ENCODE measurements around the gene SMTN.

SMTN gene

DNA sequence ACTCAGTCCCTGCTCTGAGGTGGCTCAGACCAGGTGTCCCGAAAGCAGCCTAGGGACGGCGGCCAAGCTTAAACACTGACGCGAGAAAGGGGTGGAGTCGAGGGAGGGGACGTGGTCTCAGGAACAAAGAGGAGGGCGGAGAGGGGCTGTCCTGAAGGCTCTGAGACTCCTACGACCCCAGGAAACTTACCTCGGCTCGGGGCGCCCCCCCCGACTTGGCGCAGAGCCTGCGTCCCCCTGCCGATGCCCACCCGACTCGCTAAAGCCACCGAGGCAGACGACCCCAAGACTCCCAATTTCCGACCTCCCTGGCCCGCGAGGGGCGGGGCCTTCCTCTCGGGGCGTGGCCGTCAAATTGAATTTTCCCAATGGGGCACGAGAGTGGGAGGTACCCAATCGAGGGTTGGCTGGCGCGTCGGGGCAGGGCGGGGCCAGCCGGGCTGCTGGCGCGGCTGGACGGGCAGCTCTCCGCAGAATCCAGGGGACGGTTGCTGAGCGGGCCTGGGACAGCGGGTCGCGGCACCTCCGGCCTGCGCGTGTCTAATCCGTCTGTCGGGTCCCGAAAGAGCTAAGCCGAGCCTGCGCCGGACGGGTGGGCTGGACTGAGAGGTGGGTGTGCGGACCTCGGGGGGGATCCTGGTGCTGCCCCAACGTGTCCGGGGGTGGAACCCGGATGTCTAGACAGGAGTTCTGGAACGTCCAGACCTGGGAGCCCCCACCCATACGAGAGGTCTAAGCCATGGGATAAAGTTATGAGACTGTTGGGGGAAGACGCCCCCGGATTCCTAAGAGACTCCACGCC is at the start of gene SMTN:
SMTN (plus strand) TSS at position 471 of the 802 bp plus-strand sequence. CDS start 1,941 bp downstream, outside the sequence.
- H3K4me3 ChIP-seq (ENCODE audit: low read depth, low read length) = peak within 1 kb of the TSS; percentile 81
- TF ChIP-seq, protein P1, sequence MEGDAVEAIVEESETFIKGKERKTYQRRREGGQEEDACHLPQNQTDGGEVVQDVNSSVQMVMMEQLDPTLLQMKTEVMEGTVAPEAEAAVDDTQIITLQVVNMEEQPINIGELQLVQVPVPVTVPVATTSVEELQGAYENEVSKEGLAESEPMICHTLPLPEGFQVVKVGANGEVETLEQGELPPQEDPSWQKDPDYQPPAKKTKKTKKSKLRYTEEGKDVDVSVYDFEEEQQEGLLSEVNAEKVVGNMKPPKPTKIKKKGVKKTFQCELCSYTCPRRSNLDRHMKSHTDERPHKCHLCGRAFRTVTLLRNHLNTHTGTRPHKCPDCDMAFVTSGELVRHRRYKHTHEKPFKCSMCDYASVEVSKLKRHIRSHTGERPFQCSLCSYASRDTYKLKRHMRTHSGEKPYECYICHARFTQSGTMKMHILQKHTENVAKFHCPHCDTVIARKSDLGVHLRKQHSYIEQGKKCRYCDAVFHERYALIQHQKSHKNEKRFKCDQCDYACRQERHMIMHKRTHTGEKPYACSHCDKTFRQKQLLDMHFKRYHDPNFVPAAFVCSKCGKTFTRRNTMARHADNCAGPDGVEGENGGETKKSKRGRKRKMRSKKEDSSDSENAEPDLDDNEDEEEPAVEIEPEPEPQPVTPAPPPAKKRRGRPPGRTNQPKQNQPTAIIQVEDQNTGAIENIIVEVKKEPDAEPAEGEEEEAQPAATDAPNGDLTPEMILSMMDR (IDR thresholded peaks at IDR 0.05; ENCODE audit: low read depth, low read length, missing control alignments) = no peak
- DNase-seq (ENCODE audit: low read depth) = peak; percentile 58

- no peak overlapping the region for H3K4me3 ChIP-seq (ENCODE audit: low read depth, low read length)
- TF ChIP-seq, protein P1 (IDR thresholded peaks at IDR 0.05; ENCODE audit: low read depth, low read length, missing control alignments) = no peak
- no peak for DNase-seq (ENCODE audit: low read depth)
Measured at GRCh38 chr22:31036671-31037550, 44.2 kb upstream of the SMTN start.

DNA sequence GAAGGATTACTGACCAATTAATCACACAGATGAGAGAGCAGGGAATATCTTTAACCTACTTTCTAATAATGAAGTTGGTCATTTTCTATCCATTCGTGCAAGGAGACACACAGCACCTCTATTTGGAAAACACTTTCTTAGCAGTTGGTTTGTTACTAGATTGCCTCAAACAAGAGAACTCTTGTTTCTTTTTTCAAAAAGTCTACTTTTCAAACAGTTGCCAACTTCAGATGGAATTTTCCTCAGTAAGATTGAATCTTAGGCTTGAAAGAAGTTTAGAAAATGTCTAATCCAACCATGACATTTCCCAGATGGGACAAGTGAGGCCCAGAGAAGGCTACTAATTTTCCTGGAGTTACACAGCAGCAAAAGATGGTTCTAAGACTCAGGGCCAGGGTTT is 42.4 kb upstream of the SMTN start:
- H3K4me3 ChIP-seq (ENCODE audit: low read depth, low read length) = no peak overlapping the region
- no peak for DNase-seq (ENCODE audit: low read depth)
- TF ChIP-seq, protein P1 (IDR thresholded peaks at IDR 0.05; ENCODE audit: low read depth, low read length, missing control alignments) = no peak

- no peak for DNase-seq (ENCODE audit: low read depth)
- H3K4me3 ChIP-seq (ENCODE audit: low read depth, low read length) = no peak overlapping the region
- TF ChIP-seq, protein P1 (IDR thresholded peaks at IDR 0.05; ENCODE audit: low read depth, low read length, missing control alignments) = no peak
Measured at GRCh38 chr22:31039393-31039792, 41.7 kb upstream of the SMTN start.

DNA sequence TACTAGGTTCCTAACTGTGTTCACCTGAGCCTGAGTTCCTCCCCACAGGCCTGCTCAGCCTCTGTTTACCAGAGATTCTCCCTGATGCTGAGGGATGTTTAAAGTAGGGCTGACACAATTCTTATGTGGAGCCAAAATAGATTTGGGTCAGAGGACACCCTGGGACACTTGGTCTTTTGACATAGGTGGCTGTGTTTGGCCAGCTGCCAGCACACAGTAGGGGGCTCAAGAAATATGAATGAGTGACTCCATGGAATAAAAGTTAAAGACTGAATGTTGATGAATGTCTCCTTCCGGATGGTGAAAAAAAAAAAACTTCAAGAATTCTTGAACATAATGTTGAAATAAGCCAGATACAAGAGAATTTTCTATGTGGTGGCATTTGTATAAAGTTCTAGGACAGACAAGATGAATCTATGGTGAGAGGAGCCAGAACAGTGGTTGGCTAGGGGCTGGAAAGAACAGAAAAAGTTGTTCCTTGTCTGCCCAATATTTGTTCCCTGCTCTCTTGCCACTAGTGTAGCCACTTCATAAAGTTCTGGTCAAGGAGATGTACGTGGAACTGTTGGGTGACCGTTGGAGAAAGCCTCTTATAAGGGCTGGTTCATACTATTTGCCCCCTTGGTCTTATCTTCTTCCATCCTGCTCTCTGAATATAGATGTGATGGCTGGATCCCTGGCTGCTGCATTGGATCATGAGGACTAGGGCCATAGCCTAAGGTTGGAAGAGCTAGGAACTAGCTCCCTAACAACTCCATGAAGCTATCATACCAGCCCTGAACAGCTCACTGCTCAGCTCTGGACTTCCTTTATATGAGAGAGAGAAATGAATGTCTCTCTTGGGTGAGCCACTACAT is 40.3 kb upstream of the SMTN start:
- no peak for DNase-seq (ENCODE audit: low read depth)
- TF ChIP-seq, protein P1 (IDR thresholded peaks at IDR 0.05; ENCODE audit: low read depth, low read length, missing control alignments) = no peak
- no peak overlapping the region for H3K4me3 ChIP-seq (ENCODE audit: low read depth, low read length)

DNA sequence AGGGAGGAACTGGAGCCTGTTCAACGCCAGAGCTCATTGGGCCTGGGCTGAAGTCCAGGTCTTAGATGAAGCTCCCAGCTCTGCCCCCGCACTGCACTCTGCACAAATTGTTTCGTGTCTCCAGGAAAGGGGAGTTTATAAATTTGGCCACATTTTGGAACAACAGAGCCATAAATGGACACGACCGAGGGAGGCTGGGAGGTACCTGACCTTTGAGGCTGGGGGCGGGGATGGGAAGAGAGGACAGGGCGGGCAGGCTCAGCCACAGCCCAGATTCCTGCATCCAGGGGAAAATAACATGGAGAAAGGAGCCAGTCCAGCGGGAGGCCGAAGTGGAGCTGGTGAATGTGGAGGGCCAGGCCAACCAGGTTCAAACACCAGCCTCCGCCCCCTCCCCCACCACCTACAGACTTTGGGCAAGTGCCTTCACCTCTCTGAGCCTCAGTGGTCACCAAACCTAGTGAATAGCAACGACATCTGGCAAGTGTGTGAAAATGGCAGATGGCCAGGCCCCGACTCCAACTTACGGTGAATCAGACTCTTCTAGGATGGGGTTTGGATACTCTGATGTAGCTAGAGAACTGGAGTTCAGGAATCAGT is 36.8 kb upstream of the SMTN start:
- H3K4me3 ChIP-seq (ENCODE audit: low read depth, low read length) = no peak overlapping the region

More for the DNA sequence above, 36.8 kb upstream of the SMTN start:
- TF ChIP-seq, protein P1 (IDR thresholded peaks at IDR 0.05; ENCODE audit: low read depth, low read length, missing control alignments) = no peak
- DNase-seq (ENCODE audit: low read depth) = no peak
